Liver (tissue), 9 donors: ENCODE results near the gene CCDC97. TPM values are rescaled to one million over a fixed set of nuclear protein-coding genes. Genes with fewer than 3 reads are reported as not detected.

Experiments used
- DNase-seq: peaks from one replicate; pipeline ENCODE4 v3.0.0-alpha.2; 2017; ENCODE audit warnings: low spot score
- H3K27ac ChIP-seq, 2 donors: one replicate each; pipeline ENCODE4 v1.7.0; 2013; ENCODE audit warnings: inconsistent platforms in 2 of 2, low read length in 2 of 2, control low read depth in 1 of 2, low read depth in 1 of 2, mild to moderate bottlenecking in 1 of 2
- H3K27me3 ChIP-seq, 4 donors: one replicate each; pipeline versions ENCODE4 v1.6.1 to v1.7.0; 2013; ENCODE audit warnings: low read length in 3 of 4, inconsistent platforms in 1 of 4, mild to moderate bottlenecking in 1 of 4, moderate library complexity in 1 of 4; ENCODE audit not compliant: control insufficient read depth in 4 of 4, insufficient read depth in 4 of 4
- H3K36me3 ChIP-seq, 4 donors: one replicate each; pipeline versions ENCODE4 v1.6.1 to v1.7.0; 2013; ENCODE audit warnings: low read length in 3 of 4, mild to moderate bottlenecking in 3 of 4, low read depth in 1 of 4, moderate library complexity in 1 of 4; ENCODE audit not compliant: control insufficient read depth in 4 of 4, insufficient read depth in 3 of 4
- H3K4me1 ChIP-seq, 4 donors: one replicate each; pipeline versions ENCODE4 v1.6.1 to v1.7.0; 2013; ENCODE audit warnings: low read length in 3 of 4, mild to moderate bottlenecking in 3 of 4, moderate library complexity in 1 of 4; ENCODE audit not compliant: control insufficient read depth in 4 of 4, insufficient read depth in 4 of 4
- H3K4me3 ChIP-seq, 3 donors: one replicate each; pipeline versions ENCODE4 v1.6.1 to v1.7.0; 2013; ENCODE audit warnings: low read length in 3 of 3, control low read depth in 1 of 3, low read depth in 1 of 3, mild to moderate bottlenecking in 1 of 3
- H3K9ac ChIP-seq, 2 donors: one replicate each; pipeline ENCODE4 v1.7.0; 2013; ENCODE audit warnings: low read length in 2 of 2, mild to moderate bottlenecking in 2 of 2, moderate library complexity in 2 of 2, control low read depth in 1 of 2, low read depth in 1 of 2
- H3K9me3 ChIP-seq, 4 donors: one replicate each; pipeline versions ENCODE4 v1.6.1 to v1.7.0; 2013; ENCODE audit warnings: low read length in 3 of 4; ENCODE audit not compliant: control insufficient read depth in 4 of 4
- ATF3 ChIP-seq: IDR thresholded peaks from 2 replicates; pipeline ENCODE4 v1.6.1; 2016; ENCODE audit warnings: antibody characterized with exemption
- CTCF ChIP-seq: fragments of 150-350 bp; IDR thresholded peaks from 2 replicates; pipeline ENCODE4 v1.5.1; 2017; ENCODE audit warnings: improper control_type of control experiment, low read depth, low read length; ENCODE audit not compliant: missing input control
- EGR1 ChIP-seq, 2 donors: IDR thresholded peaks; 2 replicates each; pipeline ENCODE4 v1.6.1; 2016 to 2018; ENCODE audit warnings: antibody characterized with exemption in 2 of 2, low read depth in 2 of 2
- FOXA1 ChIP-seq: IDR thresholded peaks from 2 replicates; pipeline ENCODE4 v1.6.1; 2016; ENCODE audit warnings: antibody characterized with exemption
- FOXA2 ChIP-seq: IDR thresholded peaks from 2 replicates; pipeline ENCODE4 v1.6.1; 2016; ENCODE audit warnings: antibody characterized with exemption
- GABPA ChIP-seq, 2 donors: IDR thresholded peaks in 1 of 2; conservative IDR thresholded peaks in 1 of 2; 2 replicates each; pipeline ENCODE4 v1.6.1; 2016; ENCODE audit warnings: antibody characterized with exemption in 2 of 2, mild to moderate bottlenecking in 1 of 2, moderate library complexity in 1 of 2
- HNF4A ChIP-seq, 2 donors: conservative IDR thresholded peaks; 2 replicates each; pipeline ENCODE4 v1.6.1; 2016; ENCODE audit warnings: antibody characterized with exemption in 2 of 2, mild to moderate bottlenecking in 2 of 2
- HNF4G ChIP-seq: IDR thresholded peaks from 2 replicates; pipeline ENCODE4 v1.6.1; 2016; ENCODE audit warnings: antibody characterized with exemption
- JUND ChIP-seq, 2 donors: IDR thresholded peaks; 2 replicates each; pipeline ENCODE4 v1.6.1; 2016; ENCODE audit warnings: antibody characterized with exemption in 2 of 2
- MAX ChIP-seq: IDR thresholded peaks from 2 replicates; pipeline ENCODE4 v1.6.1; 2016; ENCODE audit warnings: antibody characterized with exemption
- NR2F2 ChIP-seq: IDR thresholded peaks from 2 replicates; pipeline ENCODE4 v1.6.1; 2016; ENCODE audit warnings: antibody characterized with exemption
- RAD21 ChIP-seq, 2 donors: IDR thresholded peaks; 2 replicates each; pipeline ENCODE4 v1.6.1; 2016; ENCODE audit warnings: antibody characterized with exemption in 2 of 2, mild to moderate bottlenecking in 2 of 2
- REST ChIP-seq: IDR thresholded peaks from 2 replicates; pipeline ENCODE4 v1.6.1; 2016; ENCODE audit warnings: antibody characterized with exemption, mild to moderate bottlenecking
- RXRA ChIP-seq, 2 donors: IDR thresholded peaks; 2 replicates each; pipeline ENCODE4 v1.6.1; 2017 to 2018; ENCODE audit warnings: antibody characterized with exemption in 2 of 2, mild to moderate bottlenecking in 1 of 2
- SP1 ChIP-seq: IDR thresholded peaks from 2 replicates; pipeline ENCODE4 v1.6.1; 2018; ENCODE audit warnings: antibody characterized with exemption, mild to moderate bottlenecking
- TAF1 ChIP-seq: conservative IDR thresholded peaks from 2 replicates; pipeline ENCODE4 v1.6.1; 2016; ENCODE audit warnings: antibody characterized with exemption, mild to moderate bottlenecking
- ZBTB33 ChIP-seq: IDR thresholded peaks from 2 replicates; pipeline ENCODE4 v1.6.1; 2016; ENCODE audit warnings: antibody characterized with exemption
- WGBS: extraction: QIAGEN DNeasy Blood & Tissue Kit; methylation state at CpG from one replicate; pipeline ENCODE4 v1.1.7; 2013; 5-methylcytosine and 5-hydroxymethylcytosine counted together
- polyA plus RNA-seq, 2 donors: library from polyadenylated mRNA; stranded (reverse) in 1 of 2; unstranded in 1 of 2; fragments of 200-250 nt in 1 of 2; fragments of >200 nt in 1 of 2; fragmentation: Nextera tagmentation in 1 of 2; extraction: Ambion mirVana in 1 of 2; gene quantifications; one replicate each; pipeline versions ENCODE4 v1.2.1 to v1.2.3, GENCODE V29; 2013 to 2015
- total RNA-seq, 2 donors: library from RNA; depleted of rRNA; stranded (reverse); fragments of >200 nt; gene quantifications; one replicate each; pipeline ENCODE4 v1.2.3, GENCODE V29; 2014
- donor health status: healthy.
- donor health status: healthy.
- donor health status: healthy.
- donor health status: healthy.
- donor health status: healthy.

The CCDC97 gene
- total and polyA plus RNA-seq, 4 donors = 3.8 to 5.7 (median 5.3) TPM

GRCh38 chr19:41332000-41332399 is 22.0 kb downstream of the CCDC97 start:
- 89% methylated on average over 16 of the region's 16 CpGs for WGBS
- H3K4me3 ChIP-seq = no peak overlapping the region
- no peaks in the 10 kb centered on the region for H3K27me3 ChIP-seq
- H3K36me3 ChIP-seq = peaks cover 0 to 4% (median 1%) of the 10 kb centered on the region in 4 donors
- H3K9ac ChIP-seq = no peak overlapping the region
- H3K4me1 ChIP-seq = peaks cover 2 to 20% (median 5%) of the 10 kb centered on the region in 4 donors
- H3K27ac ChIP-seq = no peak overlapping the region
- H3K9me3 ChIP-seq = no peaks in the 10 kb centered on the region
- TF ChIP-seq FOXA1 = no peak
- no peak for TF ChIP-seq HNF4G
- no peak for DNase-seq

GRCh38 chr19:41332468-41332867 is 22.5 kb downstream of the CCDC97 start:
- H3K4me3 ChIP-seq = no peak overlapping the region
- TF ChIP-seq CTCF (no peak), ATF3 (no peak), FOXA1 (no peak), MAX (no peak), HNF4A (conservative IDR thresholded peaks at IDR 0.05) (no peak), EGR1 (IDR thresholded peaks at IDR 0.05; ENCODE audit: low read depth in 2 of 2) (no peak), RXRA (IDR thresholded peaks at IDR 0.05) (no peak), FOXA2 (no peak), REST (no peak), JUND (IDR thresholded peaks at IDR 0.05) (no peak), SP1 (no peak), HNF4G (no peak), RAD21 (IDR thresholded peaks at IDR 0.05) (no peak), NR2F2 (no peak), GABPA (IDR thresholded peaks at IDR 0.05 in 1 of 2, conservative IDR thresholded peaks at IDR 0.05 in 1 of 2) (no peak), TAF1 (no peak), ZBTB33 (no peak)
- H3K27ac ChIP-seq = no peak overlapping the region
- peaks cover 0 to 4% (median 1%) of the 10 kb centered on the region in 4 donors for H3K36me3 ChIP-seq
- H3K4me1 ChIP-seq = peaks cover 2 to 16% (median 5%) of the 10 kb centered on the region in 4 donors
- no peak overlapping the region for H3K9ac ChIP-seq
- no peaks in the 10 kb centered on the region for H3K27me3 ChIP-seq
- no peak for DNase-seq
- no peaks in the 10 kb centered on the region for H3K9me3 ChIP-seq
- 86% methylated on average over 5 of the region's 5 CpGs for whole genome bisulfite sequencing
